ENCODE measurements around the gene ATG4C.
"Not testable (repeated sequence)": the region's sequence is repeated elsewhere in the genome, so short reads cannot be mapped to it uniquely, and the experiment has no call there.

ATG4C gene

DNA sequence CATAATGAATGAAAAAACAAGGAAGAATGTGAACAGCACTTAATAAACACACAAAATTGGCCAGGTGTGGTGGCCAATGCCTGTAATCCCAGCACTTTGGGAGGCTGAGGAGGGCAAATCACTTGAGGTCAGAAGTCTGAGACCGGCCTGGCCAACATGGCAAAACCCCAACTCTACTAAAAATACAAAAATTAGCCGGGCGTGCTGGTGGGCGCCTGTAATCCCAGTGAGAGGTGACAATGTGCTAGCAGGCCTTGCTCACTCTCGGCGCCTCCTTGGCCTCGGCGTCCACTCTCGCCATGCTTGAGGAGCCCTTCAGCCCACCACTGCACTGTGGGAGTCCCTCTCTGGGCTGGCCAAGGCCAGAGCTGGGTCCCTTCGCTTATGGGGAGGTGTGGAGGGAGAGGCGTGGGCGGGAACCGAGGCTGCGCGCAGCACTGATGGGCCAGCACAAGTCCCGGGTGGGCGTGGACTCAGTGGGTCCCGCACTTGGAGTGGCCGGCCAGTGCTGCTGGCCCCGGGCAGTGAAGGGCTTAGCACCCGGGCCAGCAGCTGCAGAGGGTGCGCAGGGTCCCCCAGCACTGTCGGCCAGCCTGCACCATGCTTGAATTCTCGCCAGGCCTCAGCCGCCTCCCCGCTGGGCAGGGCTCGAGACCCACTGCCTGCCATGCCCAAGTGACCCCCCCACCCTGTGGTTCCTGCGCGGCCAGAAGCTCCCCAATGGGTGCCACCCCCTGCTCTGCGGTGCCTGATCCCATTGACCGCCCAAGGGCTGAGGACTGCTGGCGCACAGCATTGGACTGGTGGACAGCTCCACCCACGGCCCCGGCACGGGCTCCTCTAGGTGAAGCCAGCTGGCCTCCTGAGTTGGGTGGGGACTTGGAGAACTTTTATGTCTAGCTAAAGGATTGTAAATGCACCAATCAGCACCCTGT lies 30.6 kb upstream of the ATG4C start:
- Histone ChIP-seq H3K27ac (no peak overlapping the region), H3K4me3 (no peak overlapping the region)
- no peak for DNase-seq (ENCODE audit: low spot score)
- TF ChIP-seq, protein P1, sequence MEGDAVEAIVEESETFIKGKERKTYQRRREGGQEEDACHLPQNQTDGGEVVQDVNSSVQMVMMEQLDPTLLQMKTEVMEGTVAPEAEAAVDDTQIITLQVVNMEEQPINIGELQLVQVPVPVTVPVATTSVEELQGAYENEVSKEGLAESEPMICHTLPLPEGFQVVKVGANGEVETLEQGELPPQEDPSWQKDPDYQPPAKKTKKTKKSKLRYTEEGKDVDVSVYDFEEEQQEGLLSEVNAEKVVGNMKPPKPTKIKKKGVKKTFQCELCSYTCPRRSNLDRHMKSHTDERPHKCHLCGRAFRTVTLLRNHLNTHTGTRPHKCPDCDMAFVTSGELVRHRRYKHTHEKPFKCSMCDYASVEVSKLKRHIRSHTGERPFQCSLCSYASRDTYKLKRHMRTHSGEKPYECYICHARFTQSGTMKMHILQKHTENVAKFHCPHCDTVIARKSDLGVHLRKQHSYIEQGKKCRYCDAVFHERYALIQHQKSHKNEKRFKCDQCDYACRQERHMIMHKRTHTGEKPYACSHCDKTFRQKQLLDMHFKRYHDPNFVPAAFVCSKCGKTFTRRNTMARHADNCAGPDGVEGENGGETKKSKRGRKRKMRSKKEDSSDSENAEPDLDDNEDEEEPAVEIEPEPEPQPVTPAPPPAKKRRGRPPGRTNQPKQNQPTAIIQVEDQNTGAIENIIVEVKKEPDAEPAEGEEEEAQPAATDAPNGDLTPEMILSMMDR (IDR thresholded peaks at IDR 0.05) = no peak

DNA sequence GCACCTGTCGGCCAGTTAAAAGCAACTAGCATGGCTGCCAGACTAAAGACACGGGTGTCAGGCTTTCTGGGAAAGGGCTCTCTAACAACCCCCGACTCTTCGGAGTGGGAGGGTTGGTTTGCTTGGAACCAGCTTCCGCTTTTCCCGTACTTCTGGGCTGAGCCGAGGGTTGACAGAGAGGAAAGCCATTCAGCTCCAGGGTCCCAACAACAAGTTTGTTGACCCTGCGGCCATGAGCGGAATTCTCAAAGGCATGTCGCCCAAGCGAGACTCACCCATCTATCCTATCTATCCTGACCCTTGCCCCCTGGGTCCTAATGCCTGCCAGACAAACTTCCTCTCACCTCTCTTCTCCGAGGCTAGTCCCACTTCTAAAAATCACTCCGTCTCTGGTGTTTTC lies 29.0 kb upstream of the ATG4C start:
- not testable (repeated sequence) for H3K27ac ChIP-seq; DNase-seq (ENCODE audit: low spot score); H3K4me3 ChIP-seq

DNA sequence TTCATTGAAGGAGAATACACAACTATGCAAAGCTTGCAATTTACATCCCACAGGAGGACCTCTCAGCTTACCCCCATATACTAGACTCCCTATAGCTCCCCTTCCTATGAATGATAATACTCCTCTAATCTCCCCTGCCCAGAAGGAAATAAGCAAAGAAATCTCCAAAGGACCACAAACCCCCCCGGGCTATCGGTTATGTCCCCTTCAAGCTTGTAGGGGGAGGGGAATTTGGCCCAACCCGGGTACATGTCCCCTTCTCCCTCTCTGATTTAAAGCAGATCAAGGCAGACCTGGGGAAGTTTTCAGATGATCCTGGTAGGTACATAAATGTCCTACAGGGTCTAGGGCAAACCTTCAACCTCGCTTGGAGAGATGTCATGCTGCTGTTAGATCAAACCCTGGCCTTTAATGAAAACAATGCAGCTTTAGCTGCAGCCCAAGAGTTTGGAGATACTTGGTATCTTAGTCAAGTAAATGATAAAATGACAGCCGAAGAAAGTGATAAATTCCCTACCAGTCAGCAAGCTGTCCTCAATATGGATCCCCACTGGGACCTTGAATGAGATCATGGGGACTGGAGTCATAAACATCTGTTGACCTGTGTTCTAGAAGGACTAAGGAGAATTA lies 27.6 kb upstream of the ATG4C start:
- H3K27ac ChIP-seq; DNase-seq (ENCODE audit: low spot score); H3K4me3 ChIP-seq: not testable (repeated sequence)

DNA sequence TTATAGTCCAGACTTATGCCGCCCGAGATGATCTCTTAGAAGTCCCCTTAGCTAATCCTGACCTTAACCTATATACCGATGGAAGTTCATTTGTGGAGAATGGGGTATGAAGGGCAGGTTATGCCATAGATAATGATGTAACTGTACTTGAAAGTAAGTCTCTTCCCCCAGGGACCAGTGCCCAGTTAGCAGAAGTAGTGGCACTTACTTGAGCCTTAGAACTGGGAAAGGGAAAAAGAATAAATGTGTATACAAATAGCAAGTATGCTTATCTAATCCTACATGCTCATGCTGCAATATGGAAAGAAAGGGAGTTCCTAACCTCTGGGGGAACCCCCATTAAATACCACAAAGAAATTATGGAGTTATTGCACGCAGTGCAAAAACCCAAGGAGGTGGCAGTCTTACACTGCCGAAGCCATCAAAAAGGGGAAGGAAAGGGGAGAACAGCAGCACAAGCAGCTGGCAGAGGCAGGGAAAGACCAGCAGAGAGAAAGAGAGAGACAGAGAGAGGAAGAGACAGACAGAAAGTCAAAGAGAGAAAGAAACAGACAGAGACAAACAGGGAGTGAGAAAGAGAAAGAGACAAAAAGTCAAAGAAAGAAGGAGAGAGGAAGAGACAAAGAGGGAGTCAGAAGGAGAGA lies 24.6 kb upstream of the ATG4C start:
- H3K27ac ChIP-seq; DNase-seq (ENCODE audit: low spot score); H3K4me3 ChIP-seq: not testable (repeated sequence)

DNA sequence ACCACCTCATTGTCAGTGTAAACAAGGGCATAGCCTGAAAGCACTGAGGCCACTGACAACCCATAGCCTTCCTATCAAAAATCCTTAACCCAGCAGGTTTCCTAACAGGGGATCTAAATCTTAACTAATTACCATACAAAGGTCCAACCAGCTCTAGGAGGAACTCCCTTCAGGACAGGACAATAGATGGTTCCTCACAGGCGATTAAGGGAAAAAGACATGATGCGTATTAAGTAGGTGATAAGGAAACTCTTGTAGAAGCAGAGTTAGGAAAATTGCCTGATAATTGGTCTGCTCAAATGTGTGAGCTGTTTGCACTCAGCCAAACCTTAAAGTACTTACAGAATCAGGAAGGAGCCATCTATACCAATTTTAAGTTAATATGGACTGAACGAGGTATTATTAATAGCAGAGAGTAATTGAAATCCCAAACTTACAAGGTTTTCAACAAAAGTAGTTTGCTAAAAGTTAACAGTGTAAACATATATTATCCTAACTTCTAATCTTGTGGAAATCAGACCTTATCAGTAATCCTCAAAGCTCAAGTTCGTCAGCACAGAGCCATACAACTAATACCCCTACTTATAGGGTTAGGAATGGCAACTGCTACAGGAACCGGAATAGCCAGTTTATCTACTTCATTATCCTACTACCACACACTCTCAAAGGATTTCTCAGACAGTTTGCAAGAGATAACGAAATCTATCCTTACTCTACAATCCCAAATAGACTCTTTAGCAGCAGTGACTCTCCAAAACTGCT lies 23.7 kb upstream of the ATG4C start:
- H3K27ac ChIP-seq; H3K4me3 ChIP-seq; DNase-seq (ENCODE audit: low spot score): not testable (repeated sequence)

DNA sequence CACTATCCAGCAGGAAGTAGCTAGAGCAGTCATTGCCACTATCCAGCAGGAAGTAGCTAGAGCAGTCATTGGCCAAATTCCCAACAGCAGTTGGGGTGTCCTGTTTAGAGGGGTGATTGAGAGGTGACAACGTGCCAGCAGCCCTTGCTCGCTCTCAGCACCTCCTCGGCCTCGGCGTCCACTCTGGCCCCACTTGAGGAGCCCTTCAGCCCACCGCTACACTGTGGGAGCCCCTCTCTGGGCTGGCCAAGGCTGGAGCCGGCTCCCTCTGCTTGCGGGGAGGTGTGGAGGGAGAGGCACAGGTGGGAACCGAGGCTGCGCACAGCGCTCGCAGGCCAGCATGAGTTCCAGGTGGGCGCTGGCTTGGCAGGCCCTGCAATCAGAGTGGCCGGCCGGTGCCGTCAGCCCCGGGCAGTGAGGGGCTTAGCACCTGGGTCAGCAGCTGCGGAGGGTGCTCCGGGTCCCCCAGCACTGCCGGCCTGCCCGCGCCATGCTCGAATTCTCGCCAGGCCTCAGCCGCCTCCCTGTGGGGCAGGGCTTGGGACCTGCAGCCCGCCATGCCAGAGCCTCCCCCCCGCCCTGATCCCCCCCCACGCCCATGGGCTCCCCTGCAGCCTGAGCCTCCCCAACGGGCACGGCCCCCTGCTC lies 22.6 kb upstream of the ATG4C start:
- H3K4me3 ChIP-seq; DNase-seq (ENCODE audit: low spot score); H3K27ac ChIP-seq: not testable (repeated sequence)

DNA sequence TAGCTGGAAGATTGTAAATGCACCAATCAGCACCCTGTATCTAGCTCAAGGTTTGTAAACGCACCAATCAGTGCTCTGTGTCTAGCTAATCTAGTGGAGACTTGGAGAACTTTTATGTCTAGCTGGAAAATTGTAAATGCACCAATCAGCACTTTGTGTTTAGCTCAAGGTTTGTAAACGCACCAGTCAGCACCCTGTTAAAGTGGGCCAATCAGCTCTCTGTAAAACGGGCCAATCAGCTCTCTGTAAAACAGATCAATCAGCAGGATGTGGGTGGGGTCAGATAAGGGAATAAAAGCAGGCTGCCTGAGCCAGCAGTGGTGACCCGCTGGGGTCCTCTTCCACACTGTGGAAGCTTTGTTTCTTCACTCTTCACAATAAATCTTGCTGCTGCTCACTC lies 21.9 kb upstream of the ATG4C start:
- not testable (repeated sequence) for H3K27ac ChIP-seq; H3K4me3 ChIP-seq; DNase-seq (ENCODE audit: low spot score)

DNA sequence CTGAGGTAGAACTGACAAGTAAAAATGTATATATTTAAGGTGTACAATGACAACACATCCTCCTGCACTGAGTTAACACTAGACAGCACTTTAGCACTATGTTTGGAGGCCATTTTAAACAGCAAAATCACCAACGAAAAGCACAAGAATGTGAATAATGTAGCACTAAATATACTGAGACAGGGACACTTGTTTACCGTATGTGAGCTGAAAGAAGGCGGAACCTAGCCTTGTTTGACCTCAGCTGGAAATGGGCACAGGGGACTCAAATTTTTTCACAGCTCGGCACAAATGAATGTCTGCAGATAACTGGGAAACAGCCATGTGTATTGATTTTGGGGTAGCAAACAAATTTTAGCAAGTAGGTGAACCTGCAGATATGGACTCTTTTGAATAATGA lies 18.0 kb upstream of the ATG4C start:
- no peak for DNase-seq (ENCODE audit: low spot score)
- TF ChIP-seq, protein P1 (IDR thresholded peaks at IDR 0.05) = no peak
- H3K4me3 ChIP-seq = no peak overlapping the region
- no peak overlapping the region for H3K27ac ChIP-seq

DNA sequence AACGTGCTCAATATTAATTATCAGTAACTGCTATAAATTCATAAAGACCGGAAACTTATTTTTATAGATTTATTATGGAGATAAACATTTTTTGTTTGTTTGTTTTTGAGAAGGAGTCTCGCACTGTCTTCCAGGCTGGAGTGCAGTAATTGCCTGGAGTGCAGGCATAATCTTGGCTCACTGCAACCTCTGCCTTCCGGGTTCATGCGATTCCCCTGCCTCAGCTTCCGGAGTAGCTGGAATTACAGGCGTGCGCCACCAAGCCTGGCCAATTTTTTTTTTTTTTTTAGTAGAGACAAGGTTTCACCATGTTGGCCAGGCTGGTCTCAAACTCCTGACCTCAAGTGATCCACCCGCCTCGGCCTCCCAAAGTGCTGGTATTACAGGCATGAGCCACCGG lies 15.4 kb upstream of the ATG4C start:
- not testable (repeated sequence) for H3K4me3 ChIP-seq; H3K27ac ChIP-seq; DNase-seq (ENCODE audit: low spot score)

DNA sequence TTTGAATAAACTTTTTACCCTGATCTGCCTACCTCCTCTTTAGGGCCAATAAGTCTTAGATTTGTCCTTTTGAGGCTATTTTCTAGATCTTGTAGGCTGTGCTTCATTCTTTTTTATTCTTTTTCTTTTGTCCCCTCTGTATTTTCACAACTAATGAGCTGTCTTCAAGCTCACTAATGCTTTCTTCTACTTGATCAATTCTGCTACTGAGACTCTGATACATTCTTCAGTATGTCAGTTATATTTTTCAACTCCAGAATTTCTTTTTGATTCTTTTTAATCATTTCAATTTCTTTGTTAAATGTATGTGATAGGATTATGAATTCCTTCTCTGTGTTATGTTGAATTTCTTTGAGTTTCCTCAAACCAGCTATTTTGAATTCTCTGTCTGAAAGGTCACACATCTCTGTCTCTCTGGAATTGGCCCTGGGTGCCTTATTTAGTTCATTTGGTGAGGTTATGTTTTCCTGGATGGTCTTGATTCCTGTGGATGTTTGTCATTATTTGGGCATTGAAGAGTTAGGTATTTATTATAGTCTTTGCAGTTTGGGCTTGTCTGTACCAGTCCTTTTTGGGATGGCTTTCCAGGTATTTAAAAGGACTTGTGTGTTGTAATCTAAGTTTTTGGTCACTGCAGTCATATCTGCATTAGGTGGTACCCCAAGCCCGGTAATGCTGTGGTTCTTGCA lies 11.2 kb upstream of the ATG4C start:
- TF ChIP-seq, protein P1 (IDR thresholded peaks at IDR 0.05) = no peak
- no peak overlapping the region for H3K4me3 ChIP-seq
- no peak overlapping the region for H3K27ac ChIP-seq
- DNase-seq (ENCODE audit: low spot score) = no peak
